ENCODE measurements around the gene OOSP4B. TPM values are rescaled to one million over a fixed set of nuclear protein-coding genes. Genes with fewer than 3 reads are reported as not detected.

The OOSP4B gene
- polyA plus RNA-seq, 2 of the 4 experiments (the other 2 are of a cell fraction), result not detected

GRCh38 chr11:60080535-60080934 is 63.6 kb downstream of the OOSP4B start:
- Histone ChIP-seq H3K9me3 (no peaks in the 10 kb centered on the region), H3K4me2 (no peak overlapping the region), H3K27ac (no peak overlapping the region), H3K4me3 (no peak overlapping the region), H3K4me1 (no peaks in the 10 kb centered on the region)
- TF ChIP-seq MAFK (IDR thresholded peaks at IDR 0.05; ENCODE audit: partially characterized antibody), result no peak
- no peak for TF ChIP-seq MAZ (IDR thresholded peaks at IDR 0.05; ENCODE audit: borderline replicate concordance, low read depth, low read length)
- no peak for TF ChIP-seq NFE2L2 (conservative IDR thresholded peaks at IDR 0.05; ENCODE audit: low read length)
- no peak for TF ChIP-seq GATA3 (IDR thresholded peaks at IDR 0.05; ENCODE audit: borderline replicate concordance)
- TF ChIP-seq MAX (IDR thresholded peaks at IDR 0.05), result no peak
- TF ChIP-seq ZNF302 (CRISPR knock-in tag; IDR thresholded peaks at IDR 0.05), result no peak
- no peak for TF ChIP-seq EHF (CRISPR knock-in tag; IDR thresholded peaks at IDR 0.05)
- TF ChIP-seq ZC3H11A (IDR thresholded peaks at IDR 0.05), result no peak
- no peak for TF ChIP-seq USF2 (IDR thresholded peaks at IDR 0.05)
- TF ChIP-seq CBX8 (IDR thresholded peaks at IDR 0.05), result no peak
- no peak for TF ChIP-seq CEBPB (IDR thresholded peaks at IDR 0.05)
- TF ChIP-seq KDM1A (IDR thresholded peaks at IDR 0.05; ENCODE audit: low read depth), result no peak
- TF ChIP-seq TFCP2L1 (CRISPR knock-in tag; IDR thresholded peaks at IDR 0.05), result no peak
- TF ChIP-seq E2F6 (IDR thresholded peaks at IDR 0.05; ENCODE audit: borderline replicate concordance, low read depth), result no peak
- no peak for TF ChIP-seq CTCF (IDR thresholded peaks at IDR 0.05)
- TF ChIP-seq REST (IDR thresholded peaks at IDR 0.05), result no peak
- no peak for TF ChIP-seq EHMT2 (IDR thresholded peaks at IDR 0.05; ENCODE audit: low read depth)
- TF ChIP-seq ZSCAN20 (CRISPR knock-in tag; IDR thresholded peaks at IDR 0.05), result no peak
- no peak for TF ChIP-seq EP300 (IDR thresholded peaks at IDR 0.05)
- TF ChIP-seq ZFP36 (IDR thresholded peaks at IDR 0.05; ENCODE audit: borderline replicate concordance, partially characterized antibody), result no peak
- ChIA-PET CTCF (no interaction called here), POLR2A (no interaction called here)
- FAIRE-seq, result no peak
- DNase-seq (ENCODE audit: low read depth in 1 of 2, low spot score in 1 of 2), result no peak
- 0% methylated on average over 3 of the region's 3 CpGs for WGBS (ENCODE audit: missing lambda C conversion rate)
- no peak for ATAC-seq

Other genes starting within 250 kb of the OOSP4B start
- gene MRPL16, start 206.4 kb upstream of the OOSP4B start, polyA plus RNA-seq (2011; rRNA removed), result 62.8 and 77.7 TPM in 2 replicates
- 54.3 to 59.0 TPM (median 57.3 TPM) in 3 replicates for gene MRPL16, start 206.4 kb upstream of the OOSP4B start, polyA plus RNA-seq (2017; fragmentation: RNase III; extraction: RNeasy Plus Mini Kit Qiagen cat#74134 plus additional on column Dnase treatment)
- not detected in 2 replicates for gene CBLIF, start 171.7 kb upstream of the OOSP4B start, polyA plus RNA-seq (2011; rRNA removed)
- gene CBLIF, start 171.7 kb upstream of the OOSP4B start, polyA plus RNA-seq (2017; fragmentation: RNase III; extraction: RNeasy Plus Mini Kit Qiagen cat#74134 plus additional on column Dnase treatment), result not detected in 3 replicates
- gene TCN1, start 150.7 kb upstream of the OOSP4B start, polyA plus RNA-seq (2011; rRNA removed), result 0.79 and 1.5 TPM in 2 replicates
- 0.18 to 0.47 TPM (median 0.22 TPM) in 3 replicates for gene TCN1, start 150.7 kb upstream of the OOSP4B start, polyA plus RNA-seq (2017; fragmentation: RNase III; extraction: RNeasy Plus Mini Kit Qiagen cat#74134 plus additional on column Dnase treatment)
- gene OOSP3, start 138.4 kb upstream of the OOSP4B start, polyA plus RNA-seq (2011; rRNA removed), result not detected in 2 replicates
- not detected in 3 replicates for gene OOSP3, start 138.4 kb upstream of the OOSP4B start, polyA plus RNA-seq (2017; fragmentation: RNase III; extraction: RNeasy Plus Mini Kit Qiagen cat#74134 plus additional on column Dnase treatment)
- gene OOSP1, start 78.7 kb upstream of the OOSP4B start, polyA plus RNA-seq (2011; rRNA removed), result not detected in 2 replicates
- gene OOSP1, start 78.7 kb upstream of the OOSP4B start, polyA plus RNA-seq (2017; fragmentation: RNase III; extraction: RNeasy Plus Mini Kit Qiagen cat#74134 plus additional on column Dnase treatment), result not detected in 3 replicates
- not detected in 2 replicates for gene OOSP4A, start 53.1 kb upstream of the OOSP4B start, polyA plus RNA-seq (2011; rRNA removed)
- not detected in 3 replicates for gene OOSP4A, start 53.1 kb upstream of the OOSP4B start, polyA plus RNA-seq (2017; fragmentation: RNase III; extraction: RNeasy Plus Mini Kit Qiagen cat#74134 plus additional on column Dnase treatment)
- gene OOSP2, start 23.2 kb downstream of the OOSP4B start, polyA plus RNA-seq (2011; rRNA removed), result not detected in 2 replicates
- gene OOSP2, start 23.2 kb downstream of the OOSP4B start, polyA plus RNA-seq (2017; fragmentation: RNase III; extraction: RNeasy Plus Mini Kit Qiagen cat#74134 plus additional on column Dnase treatment), result not detected in 3 replicates
- gene MS4A3, start 39.5 kb downstream of the OOSP4B start, polyA plus RNA-seq (2011; rRNA removed), result not detected in 2 replicates
- not detected in 3 replicates for gene MS4A3, start 39.5 kb downstream of the OOSP4B start, polyA plus RNA-seq (2017; fragmentation: RNase III; extraction: RNeasy Plus Mini Kit Qiagen cat#74134 plus additional on column Dnase treatment)
- not detected in 2 replicates for gene MS4A2, start 71.5 kb downstream of the OOSP4B start, polyA plus RNA-seq (2011; rRNA removed)
- gene MS4A2, start 71.5 kb downstream of the OOSP4B start, polyA plus RNA-seq (2017; fragmentation: RNase III; extraction: RNeasy Plus Mini Kit Qiagen cat#74134 plus additional on column Dnase treatment), result not detected in 3 replicates
- not detected in 2 replicates for gene MS4A6A, start 165.9 kb downstream of the OOSP4B start, polyA plus RNA-seq (2011; rRNA removed)
- not detected in 3 replicates for gene MS4A6A, start 165.9 kb downstream of the OOSP4B start, polyA plus RNA-seq (2017; fragmentation: RNase III; extraction: RNeasy Plus Mini Kit Qiagen cat#74134 plus additional on column Dnase treatment)
- gene MS4A4E, start 226.0 kb downstream of the OOSP4B start, polyA plus RNA-seq (2011; rRNA removed), result not detected in 2 replicates
- not detected in 3 replicates for gene MS4A4E, start 226.0 kb downstream of the OOSP4B start, polyA plus RNA-seq (2017; fragmentation: RNase III; extraction: RNeasy Plus Mini Kit Qiagen cat#74134 plus additional on column Dnase treatment)